ENCODE results near the gene CEP350. TPM values are rescaled to one million over a fixed set of nuclear protein-coding genes. Genes with fewer than 3 reads are reported as not detected.

CEP350 gene
- total RNA-seq, 6 experiments from 2014 or later, result 22.1 to 26.7 (median 25.2) TPM

GRCh38 chr1:179984101-179984500 is 29.5 kb downstream of the CEP350 start:
- TF ChIP-seq CTCF (IDR thresholded peaks at IDR 0.05), result no peak
- Mint-ChIP-seq H3K9me3 (0 out of 2 replicates have a peak, but pooled peaks cover 4% of the 10 kb centered on the region), H3K27me3 (ENCODE audit: insufficient read depth) (no peaks in the 10 kb centered on the region), H3K4me1 (ENCODE audit: low read depth) (peaks cover 20% of the 10 kb centered on the region), H3K27ac (no peak overlapping the region), H3K4me3 (no peak overlapping the region), H3K36me3 (ENCODE audit: low read depth) (peaks cover 9% of the 10 kb centered on the region; the same call in 1 of the 2 replicates)
- no peak for DNase-seq

DNA sequence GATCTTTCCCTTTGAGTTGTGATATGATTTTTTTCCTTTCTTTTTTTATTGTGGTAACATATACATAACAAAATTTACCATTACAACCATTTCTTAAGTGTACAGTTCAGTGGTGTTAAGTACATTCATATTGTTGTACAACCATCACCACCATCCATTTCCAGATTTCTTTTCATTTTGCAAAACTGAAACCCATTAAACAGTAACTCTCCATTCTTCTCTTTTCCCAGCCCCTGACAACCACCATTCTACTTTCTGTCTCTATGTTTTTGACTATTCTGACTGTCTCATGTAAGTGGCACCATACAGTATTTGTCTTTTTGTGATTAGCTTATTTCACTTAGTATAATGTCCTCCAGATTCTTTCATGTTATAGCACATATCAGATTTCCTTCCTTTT is 30.3 kb downstream of the CEP350 start:
- Mint-ChIP-seq H3K36me3 (ENCODE audit: low read depth) (peaks cover under 1% of the 10 kb centered on the region; the same call in 1 of the 2 replicates), H3K27me3 (ENCODE audit: insufficient read depth) (no peaks in the 10 kb centered on the region), H3K4me1 (ENCODE audit: low read depth) (peaks cover 20% of the 10 kb centered on the region), H3K27ac (no peak overlapping the region), H3K4me3 (no peak overlapping the region), H3K9me3 (no peaks in the 10 kb centered on the region)
- DNase-seq, result no peak
- TF ChIP-seq CTCF (IDR thresholded peaks at IDR 0.05), result no peak

GRCh38 chr1:179990847-179991246 is 36.2 kb downstream of the CEP350 start:
- Mint-ChIP-seq H3K27ac (no peak overlapping the region), H3K36me3 (ENCODE audit: low read depth) (no peaks in the 10 kb centered on the region; the same call in 1 of the 2 replicates), H3K27me3 (ENCODE audit: insufficient read depth) (no peaks in the 10 kb centered on the region), H3K4me1 (ENCODE audit: low read depth) (peaks cover 5% of the 10 kb centered on the region; the same call in 1 of the 2 replicates), H3K9me3 (no peaks in the 10 kb centered on the region), H3K4me3 (no peak overlapping the region)
- no peak for TF ChIP-seq CTCF (IDR thresholded peaks at IDR 0.05)
- DNase-seq, result no peak

DNA sequence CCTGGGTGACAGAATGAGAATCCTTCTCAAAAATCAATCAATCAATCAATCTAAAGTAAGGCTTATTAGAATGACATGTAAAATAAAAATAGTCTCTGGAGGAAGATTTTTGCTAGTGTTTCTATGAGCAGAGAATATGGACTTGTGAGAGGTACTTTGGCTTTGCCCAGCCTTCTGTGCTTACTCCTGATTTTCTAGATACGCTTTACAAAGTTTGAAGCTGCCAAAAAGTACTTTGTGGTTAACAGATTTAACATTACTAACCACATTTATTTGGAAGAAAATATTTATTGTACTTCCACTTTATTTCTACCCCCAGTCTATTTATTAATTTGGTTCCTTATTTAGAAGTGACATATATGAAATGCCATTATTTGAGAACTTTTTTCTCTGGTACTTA is 41.0 kb downstream of the CEP350 start:
- TF ChIP-seq CTCF (IDR thresholded peaks at IDR 0.05), result no peak
- Mint-ChIP-seq H3K27me3 (ENCODE audit: insufficient read depth) (no peaks in the 10 kb centered on the region), H3K36me3 (ENCODE audit: low read depth) (peaks cover 22% of the 10 kb centered on the region), H3K9me3 (no peaks in the 10 kb centered on the region), H3K27ac (no peak overlapping the region), H3K4me1 (ENCODE audit: low read depth) (peaks cover 5% of the 10 kb centered on the region; the same call in 1 of the 2 replicates), H3K4me3 (no peak overlapping the region)
- no peak for DNase-seq

GRCh38 chr1:179996099-179996498 is 41.5 kb downstream of the CEP350 start:
- H3K36me3 Mint-ChIP-seq (ENCODE audit: low read depth), result peaks cover 22% of the 10 kb centered on the region
- TF ChIP-seq CTCF (IDR thresholded peaks at IDR 0.05), result no peak
- H3K4me1 Mint-ChIP-seq (ENCODE audit: low read depth), result peaks cover 5% of the 10 kb centered on the region; the same call in 1 of the 2 replicates
- no peak overlapping the region for H3K4me3 Mint-ChIP-seq
- no peak overlapping the region for H3K27ac Mint-ChIP-seq
- DNase-seq, result no peak
- no peaks in the 10 kb centered on the region for H3K27me3 Mint-ChIP-seq (ENCODE audit: insufficient read depth)
- no peaks in the 10 kb centered on the region for H3K9me3 Mint-ChIP-seq

GRCh38 chr1:180000575-180000974 is 46.0 kb downstream of the CEP350 start:
- Mint-ChIP-seq H3K4me1 (ENCODE audit: low read depth) (peaks cover 7% of the 10 kb centered on the region), H3K27me3 (ENCODE audit: insufficient read depth) (no peaks in the 10 kb centered on the region), H3K27ac (no peak overlapping the region), H3K4me3 (no peak overlapping the region), H3K36me3 (ENCODE audit: low read depth) (peaks cover 22% of the 10 kb centered on the region), H3K9me3 (no peaks in the 10 kb centered on the region)
- no peak for DNase-seq
- no peak for TF ChIP-seq CTCF (IDR thresholded peaks at IDR 0.05)

All from HFFc6 (cell line).